Measurements from ENCODE around the gene IQSEC3.
"Not testable (repeated sequence)": the region's sequence is repeated elsewhere in the genome, so short reads cannot be mapped to it uniquely, and the experiment has no call there.

Gene IQSEC3

DNA sequence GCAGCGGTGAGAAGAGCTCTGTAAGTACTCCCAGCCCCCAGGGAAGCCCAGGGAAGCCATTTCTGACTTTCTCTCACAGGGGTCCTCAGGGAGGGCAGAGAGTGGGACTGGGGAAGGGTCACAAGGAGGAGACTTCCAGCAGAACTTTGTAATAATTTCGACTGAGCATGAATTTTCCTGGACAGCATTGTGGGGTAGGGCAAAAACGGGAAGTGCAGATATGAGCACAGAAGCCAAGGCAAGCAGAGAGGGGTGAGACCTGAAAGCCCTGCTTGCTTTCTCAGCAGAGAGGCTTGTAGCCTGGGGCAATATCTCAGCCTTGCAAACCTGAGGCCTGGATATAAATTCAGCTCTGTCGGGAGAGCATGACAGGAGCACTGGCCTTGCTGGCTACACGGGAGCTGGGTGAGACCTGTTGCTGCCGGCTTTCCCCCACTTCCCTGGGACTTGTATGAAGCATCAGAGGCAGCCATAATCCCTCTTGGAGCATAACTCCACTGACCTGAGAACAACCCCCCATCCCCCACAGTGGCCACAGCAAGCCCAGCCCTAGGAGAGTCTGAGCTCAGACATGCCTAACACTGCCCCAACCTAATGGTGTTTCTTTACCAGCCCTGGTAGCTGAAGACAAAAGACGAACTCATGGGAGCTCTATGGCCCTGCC, 9.8 kb upstream of the IQSEC3 start:
- DNase-seq (ENCODE audit: low read depth): no peak
- H3K4me3 ChIP-seq (replicated peaks; ENCODE audit: low read depth, low read length): no peak overlapping the region
- TF ChIP-seq, protein P1, sequence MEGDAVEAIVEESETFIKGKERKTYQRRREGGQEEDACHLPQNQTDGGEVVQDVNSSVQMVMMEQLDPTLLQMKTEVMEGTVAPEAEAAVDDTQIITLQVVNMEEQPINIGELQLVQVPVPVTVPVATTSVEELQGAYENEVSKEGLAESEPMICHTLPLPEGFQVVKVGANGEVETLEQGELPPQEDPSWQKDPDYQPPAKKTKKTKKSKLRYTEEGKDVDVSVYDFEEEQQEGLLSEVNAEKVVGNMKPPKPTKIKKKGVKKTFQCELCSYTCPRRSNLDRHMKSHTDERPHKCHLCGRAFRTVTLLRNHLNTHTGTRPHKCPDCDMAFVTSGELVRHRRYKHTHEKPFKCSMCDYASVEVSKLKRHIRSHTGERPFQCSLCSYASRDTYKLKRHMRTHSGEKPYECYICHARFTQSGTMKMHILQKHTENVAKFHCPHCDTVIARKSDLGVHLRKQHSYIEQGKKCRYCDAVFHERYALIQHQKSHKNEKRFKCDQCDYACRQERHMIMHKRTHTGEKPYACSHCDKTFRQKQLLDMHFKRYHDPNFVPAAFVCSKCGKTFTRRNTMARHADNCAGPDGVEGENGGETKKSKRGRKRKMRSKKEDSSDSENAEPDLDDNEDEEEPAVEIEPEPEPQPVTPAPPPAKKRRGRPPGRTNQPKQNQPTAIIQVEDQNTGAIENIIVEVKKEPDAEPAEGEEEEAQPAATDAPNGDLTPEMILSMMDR (IDR thresholded peaks at IDR 0.05; ENCODE audit: low read length, missing control alignments): no peak

DNA sequence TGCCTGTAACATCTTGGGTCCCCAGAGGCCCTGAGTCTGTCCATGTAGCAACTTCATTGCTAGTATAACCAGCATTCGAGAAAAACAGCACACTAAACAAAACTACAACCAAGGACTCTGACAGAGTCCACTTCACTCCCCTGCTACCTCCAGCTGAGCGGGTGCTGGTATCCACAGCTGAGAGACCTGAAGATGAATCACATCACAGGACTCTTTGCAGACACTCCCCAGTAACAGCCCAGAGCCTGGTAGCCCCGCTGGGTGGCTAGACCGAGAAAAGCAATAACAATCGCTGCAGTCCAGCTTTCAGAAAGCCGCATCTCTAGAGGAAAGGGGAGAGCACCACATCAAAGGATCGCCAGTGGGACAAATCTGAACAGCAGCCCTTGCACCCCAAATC, 9.0 kb upstream of the IQSEC3 start:
- H3K4me3 ChIP-seq (replicated peaks; ENCODE audit: low read depth, low read length): no peak overlapping the region
- TF ChIP-seq, protein P1 (IDR thresholded peaks at IDR 0.05; ENCODE audit: low read length, missing control alignments): no peak
- no peak for DNase-seq (ENCODE audit: low read depth)

DNA sequence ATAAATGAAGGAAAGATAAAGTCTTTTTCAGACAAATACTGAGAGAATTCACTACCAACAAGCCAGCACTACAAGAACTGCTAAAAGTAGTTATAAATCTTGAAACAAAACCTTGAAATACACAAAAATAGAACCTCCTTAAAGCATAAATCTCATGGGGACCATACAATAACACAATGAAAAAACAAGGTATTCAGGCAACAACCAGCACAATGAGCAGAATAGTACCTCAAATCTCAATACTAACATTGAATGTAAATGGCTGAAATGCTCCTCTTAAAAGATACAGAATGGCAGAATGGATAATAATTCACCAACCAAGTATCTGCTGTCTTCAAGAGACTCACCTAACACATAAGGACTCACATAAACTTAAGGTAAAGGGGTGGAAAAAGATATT, 7.7 kb upstream of the IQSEC3 start:
- H3K4me3 ChIP-seq (replicated peaks; ENCODE audit: low read depth, low read length): no peak overlapping the region
- TF ChIP-seq, protein P1 (IDR thresholded peaks at IDR 0.05; ENCODE audit: low read length, missing control alignments): no peak
- no peak for DNase-seq (ENCODE audit: low read depth)

DNA sequence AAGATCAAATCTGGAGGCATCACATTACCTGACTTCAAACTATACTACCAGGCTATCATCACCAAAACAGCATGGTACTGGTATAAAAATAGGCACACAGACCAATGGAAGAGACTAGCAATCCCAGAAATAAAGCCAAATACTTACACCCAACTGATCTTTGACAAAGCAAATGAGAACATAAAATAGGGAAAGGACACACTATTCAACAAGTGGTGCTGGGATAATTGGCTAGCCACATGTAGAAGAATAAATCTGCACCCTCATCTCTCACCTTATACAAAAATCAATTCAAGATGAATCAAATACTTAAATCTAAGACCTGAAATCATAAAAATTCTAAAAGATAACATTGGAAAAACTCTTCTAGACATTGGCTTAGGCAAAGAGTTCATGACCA, 4.7 kb upstream of the IQSEC3 start:
- not testable (repeated sequence) for H3K4me3 ChIP-seq (replicated peaks; ENCODE audit: low read depth, low read length); DNase-seq (ENCODE audit: low read depth)

DNA sequence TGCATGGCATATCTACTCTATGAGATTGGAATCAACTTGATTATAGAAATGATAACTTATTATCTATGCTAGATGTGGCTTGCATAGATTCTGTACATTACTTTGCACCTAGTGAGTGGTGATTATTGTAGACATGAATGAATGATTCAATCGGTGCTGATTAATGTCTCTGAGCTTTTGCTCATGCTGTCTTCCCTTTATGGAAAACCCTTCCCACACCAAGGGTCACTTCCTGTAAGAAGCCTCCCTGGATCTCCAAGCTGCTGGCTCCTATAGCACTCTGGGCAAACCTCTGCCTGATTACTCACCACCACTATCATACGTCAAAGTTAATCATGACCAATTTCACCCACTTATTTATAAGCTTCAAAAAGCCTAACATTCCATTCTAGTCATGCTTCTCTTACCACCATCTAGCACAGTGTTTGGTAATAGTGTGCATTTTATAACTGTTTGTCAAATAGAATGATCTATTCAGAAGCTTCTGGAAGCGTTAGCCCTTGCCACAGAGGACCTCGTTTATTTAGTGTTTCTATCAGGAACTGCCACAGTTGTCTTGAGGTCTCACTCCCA, 990 bp upstream of the IQSEC3 start:
- DNase-seq (ENCODE audit: low read depth); H3K4me3 ChIP-seq (replicated peaks; ENCODE audit: low read depth, low read length): not testable (repeated sequence)

DNA sequence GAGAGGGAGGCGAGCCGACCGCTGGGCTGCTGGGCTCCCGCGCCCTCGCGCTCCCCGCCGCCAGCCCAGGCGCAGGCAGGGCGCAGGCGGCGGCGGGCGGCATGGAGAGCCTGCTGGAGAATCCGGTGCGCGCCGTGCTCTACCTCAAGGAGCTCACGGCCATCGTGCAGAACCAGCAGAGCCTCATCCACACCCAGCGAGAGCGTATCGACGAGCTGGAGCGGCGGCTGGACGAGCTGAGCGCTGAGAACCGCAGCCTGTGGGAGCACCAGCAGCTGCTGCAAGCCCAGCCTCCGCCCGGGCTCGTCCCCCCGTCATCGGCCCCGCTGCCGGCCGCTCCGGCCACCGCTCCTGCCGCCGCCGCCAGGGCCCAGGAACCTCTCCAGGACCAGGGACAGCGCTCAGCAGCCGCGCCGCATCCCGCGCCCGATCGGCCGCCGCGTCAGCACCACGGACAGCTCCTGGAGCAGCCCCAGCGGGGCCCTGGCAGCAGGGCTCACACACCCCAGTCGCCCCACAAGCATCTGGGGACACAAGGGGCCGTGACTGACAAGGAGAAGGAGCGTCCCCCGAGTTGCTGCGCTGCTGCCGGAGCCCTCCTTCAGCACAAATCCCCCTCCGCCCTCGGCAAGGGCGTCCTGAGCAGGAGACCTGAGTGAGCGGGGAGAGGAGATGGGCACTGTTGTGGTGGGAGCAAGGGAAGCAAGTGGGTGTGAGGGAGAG, 376 bp downstream of the IQSEC3 start:
- H3K4me3 ChIP-seq (replicated peaks; ENCODE audit: low read depth, low read length): not testable (repeated sequence)
- DNase-seq (ENCODE audit: low read depth): peak; percentile 53

DNA sequence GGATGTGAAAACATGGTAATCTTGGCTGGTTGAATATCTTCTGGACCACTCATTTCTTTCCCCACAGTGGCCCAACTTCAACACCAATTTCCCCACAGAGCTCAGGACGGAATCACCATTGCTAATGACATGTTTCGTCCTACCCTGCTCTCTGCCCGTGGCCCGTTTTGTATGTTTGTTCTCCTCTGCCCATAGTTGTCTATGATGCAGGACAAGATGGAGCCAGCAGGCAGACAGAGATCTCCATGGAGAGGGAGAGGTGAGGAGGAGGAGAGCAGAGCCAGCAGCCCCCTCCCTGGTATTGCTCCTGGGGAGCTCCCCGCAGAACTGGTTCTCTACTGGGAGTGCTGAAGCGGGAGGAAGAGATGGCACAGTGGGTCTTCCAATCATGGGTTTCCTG, 3.1 kb downstream of the IQSEC3 start:
- not testable (repeated sequence) for H3K4me3 ChIP-seq (replicated peaks; ENCODE audit: low read depth, low read length); DNase-seq (ENCODE audit: low read depth)

DNA sequence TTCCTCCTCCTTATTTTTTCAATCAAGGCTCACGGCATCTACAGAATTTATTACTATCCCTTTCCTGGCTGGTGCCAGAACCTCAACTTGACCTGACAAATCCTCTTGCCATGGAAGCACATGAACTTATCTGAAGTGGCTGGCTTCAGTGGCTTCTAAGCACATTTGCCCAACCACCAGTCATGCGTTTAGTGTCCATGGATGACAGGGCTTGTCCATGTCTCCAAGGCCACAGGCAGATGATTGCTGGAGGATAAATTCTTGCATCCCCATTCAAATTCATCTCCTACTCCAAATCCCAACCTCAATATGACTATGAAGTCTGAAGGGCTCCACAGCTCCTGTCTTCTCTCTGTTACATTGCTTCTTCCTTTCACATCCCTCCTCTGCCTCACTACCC, 4.0 kb downstream of the IQSEC3 start:
- H3K4me3 ChIP-seq (replicated peaks; ENCODE audit: low read depth, low read length): not testable (repeated sequence)

DNA sequence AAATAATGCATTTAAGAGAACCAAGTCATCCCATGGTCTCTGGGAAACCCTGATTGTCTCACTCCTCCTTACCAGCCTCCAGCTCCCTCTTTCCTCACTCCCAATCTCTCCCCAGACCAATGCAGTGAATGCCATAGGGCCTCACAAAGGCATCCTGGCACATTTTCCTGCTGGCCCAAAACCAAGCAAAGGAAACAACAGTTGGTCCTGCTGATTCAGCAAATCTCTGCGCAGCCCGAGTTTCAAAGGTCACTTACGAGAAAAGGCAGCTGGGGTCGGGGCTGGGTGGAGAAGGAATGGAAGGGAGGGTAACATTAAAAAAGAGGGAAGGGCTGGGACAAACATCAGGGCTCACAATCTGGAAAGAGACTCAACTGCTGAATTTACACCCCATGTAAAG, 5.5 kb downstream of the IQSEC3 start:
- not testable (repeated sequence) for H3K4me3 ChIP-seq (replicated peaks; ENCODE audit: low read depth, low read length); DNase-seq (ENCODE audit: low read depth)

More for the DNA sequence above, 4.0 kb downstream of the IQSEC3 start:
- DNase-seq (ENCODE audit: low read depth): not testable (repeated sequence)

DNA sequence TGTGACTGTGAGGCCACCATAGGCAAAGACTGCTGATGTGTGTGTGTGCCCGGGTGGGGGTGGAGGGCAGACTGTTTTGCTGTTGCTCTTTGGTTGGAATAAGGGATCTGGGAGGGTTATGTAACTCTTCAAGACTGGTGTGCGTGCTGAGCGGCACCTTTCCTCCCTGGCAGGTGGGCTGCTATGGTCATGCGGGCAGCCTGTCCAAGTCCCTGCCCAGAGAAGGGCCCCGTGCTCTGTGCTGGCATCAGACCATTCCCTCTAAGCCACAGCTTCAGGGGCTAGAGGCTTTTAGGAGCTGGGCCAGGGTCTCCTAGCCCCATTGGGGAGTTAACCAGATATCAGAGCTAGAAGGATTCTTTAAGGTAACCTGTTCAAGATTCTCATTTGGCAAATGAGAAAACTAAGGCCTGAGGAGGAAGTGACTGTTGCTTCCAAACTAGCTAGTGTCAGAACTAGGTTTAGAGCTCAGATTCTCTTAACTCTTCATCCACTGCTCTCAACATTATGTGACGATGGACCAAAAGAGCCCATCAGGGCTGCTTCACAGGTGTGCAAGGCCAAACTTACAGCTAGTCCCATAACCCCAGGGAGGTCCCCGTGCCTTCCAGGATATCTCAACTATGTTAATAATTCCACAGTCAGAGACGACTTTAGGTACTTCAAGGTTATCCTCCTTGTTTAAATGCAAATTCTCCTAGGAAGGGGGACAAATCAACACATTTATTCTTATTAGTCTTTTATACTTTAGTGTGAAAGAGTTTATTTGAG, 8.0 kb downstream of the IQSEC3 start:
- not testable (repeated sequence) for H3K4me3 ChIP-seq (replicated peaks; ENCODE audit: low read depth, low read length); DNase-seq (ENCODE audit: low read depth)

DNA sequence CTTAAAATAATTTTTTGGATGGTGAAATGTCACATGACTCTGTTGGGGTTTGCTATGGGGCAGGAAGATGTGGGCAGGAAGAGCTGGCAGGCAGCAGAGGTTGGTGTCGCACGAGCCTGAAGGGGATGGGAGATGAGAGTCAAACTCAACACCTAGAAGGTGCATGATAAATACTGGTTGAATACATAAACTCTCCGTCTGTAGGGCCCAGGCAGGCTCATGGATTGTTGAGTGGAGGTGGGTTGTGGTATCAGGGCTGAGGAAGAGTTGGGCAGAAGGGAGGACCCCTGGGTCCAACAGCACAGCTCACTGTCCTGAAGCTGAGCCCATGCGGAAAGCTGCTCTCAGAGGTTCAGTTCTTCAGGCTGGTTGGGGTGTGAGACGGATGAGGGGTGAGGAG, 9.0 kb downstream of the IQSEC3 start:
- H3K4me3 ChIP-seq (replicated peaks; ENCODE audit: low read depth, low read length); DNase-seq (ENCODE audit: low read depth): not testable (repeated sequence)

DNA sequence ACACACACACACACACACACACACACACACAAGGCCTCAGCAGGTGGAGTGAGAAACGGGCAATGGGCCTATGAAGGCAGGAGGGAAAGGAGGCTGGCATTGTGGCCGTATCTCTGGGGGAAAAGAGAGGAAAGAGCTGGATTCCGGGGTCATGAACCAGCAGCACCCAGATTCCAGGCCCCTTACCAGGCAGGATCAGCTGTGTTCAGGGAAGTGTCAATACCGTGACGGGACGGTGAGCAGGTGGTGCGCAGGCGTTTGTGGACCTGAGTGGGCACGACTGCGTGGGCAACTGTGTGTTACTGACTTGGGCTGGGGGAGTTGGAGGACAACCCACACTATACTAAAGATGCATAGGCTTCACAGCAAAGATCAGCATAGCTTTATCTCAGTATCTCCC, 9.5 kb downstream of the IQSEC3 start:
- not testable (repeated sequence) for DNase-seq (ENCODE audit: low read depth); H3K4me3 ChIP-seq (replicated peaks; ENCODE audit: low read depth, low read length)

DNA sequence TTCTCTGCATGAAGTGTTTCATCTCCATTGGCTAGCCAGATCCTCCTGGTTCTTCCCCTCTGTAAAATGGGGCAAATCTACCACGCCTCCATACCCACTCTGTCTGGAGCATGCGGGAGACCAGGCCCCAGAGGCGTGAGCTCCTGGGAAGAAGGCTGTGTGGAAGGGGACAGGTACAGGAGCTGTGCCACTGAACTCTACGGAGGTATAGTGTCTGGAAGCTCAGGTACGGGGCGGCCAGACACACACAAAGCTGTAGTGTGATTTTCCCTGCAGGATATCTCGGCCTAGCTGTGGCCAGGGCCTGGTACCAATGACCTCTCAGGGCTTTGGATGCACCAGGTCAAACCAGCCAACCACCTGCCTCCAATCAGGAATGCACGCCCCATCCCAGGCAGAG, 10.0 kb downstream of the IQSEC3 start:
- not testable (repeated sequence) for DNase-seq (ENCODE audit: low read depth); H3K4me3 ChIP-seq (replicated peaks; ENCODE audit: low read depth, low read length)

DNA sequence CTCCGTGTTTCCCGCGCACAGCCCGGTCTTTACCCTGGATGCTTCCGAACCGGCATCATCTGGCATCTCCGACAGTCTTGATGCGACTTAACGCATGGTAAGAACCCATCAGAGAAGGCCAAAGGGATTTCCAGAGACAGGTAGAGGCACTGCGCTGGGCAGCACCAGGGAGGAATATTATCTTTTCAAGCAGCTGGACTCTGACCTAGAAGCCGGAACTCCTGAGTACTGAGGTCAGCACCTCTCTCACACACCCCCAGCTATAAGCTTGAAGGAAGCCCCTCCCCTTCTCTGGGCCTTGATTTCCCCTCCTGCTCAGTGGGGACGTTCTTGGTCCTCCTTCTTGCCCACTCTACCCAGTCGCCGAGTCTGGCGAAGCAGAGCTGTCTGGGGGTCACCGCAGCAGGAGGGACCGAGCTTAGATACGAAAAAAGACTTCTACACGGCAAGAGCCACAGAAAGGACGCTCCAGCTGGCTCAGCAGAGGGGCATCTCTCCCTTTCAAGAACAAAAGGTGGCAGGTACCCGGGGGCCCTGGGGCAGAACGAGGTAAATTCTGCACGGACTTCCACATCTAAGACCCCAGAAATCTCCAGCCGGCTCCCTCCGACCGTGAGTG, 10.6 kb downstream of the IQSEC3 start:
- H3K4me3 ChIP-seq (replicated peaks; ENCODE audit: low read depth, low read length); DNase-seq (ENCODE audit: low read depth): not testable (repeated sequence)
